Astrocyte (in vitro differentiated cells and primary cell): ENCODE results near the gene PLA2G4A.

ENCODE experiments used
- EZH2 ChIP-seq: IDR thresholded peaks from 2 replicates; pipeline ENCODE4 v1.6.1; 2012; ENCODE audit warnings: mild to moderate bottlenecking, low read length, inconsistent platforms; ENCODE audit not compliant: insufficient read depth
- TF ChIP-seq, protein P1 (sequence below): IDR thresholded peaks from 2 replicates; pipeline ENCODE4 v1.5.1; 2011; ENCODE audit warnings: low read depth, mild to moderate bottlenecking, inconsistent platforms, low read length, moderate library complexity; ENCODE audit not compliant: insufficient read depth

DNA sequence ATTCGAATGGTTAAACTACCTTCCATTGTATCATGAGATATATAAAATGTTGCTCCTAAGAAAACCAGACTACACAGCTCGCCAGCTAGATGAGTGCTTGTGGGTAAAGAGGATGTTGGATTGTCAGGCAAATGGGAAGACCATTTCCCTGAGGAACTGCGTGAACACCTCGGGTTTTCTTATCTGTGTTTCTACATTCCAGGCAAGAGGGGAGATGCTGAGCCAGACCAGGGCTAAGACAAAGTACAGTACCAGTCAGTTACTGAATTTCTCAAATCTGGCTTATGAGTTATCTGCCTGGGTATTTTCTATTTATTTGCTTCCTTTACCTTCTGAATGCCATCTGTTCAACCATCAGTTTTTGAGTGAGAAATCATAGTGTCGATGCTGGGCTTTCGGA is 170.8 kb downstream of the PLA2G4A start:
- TF ChIP-seq, protein P1, sequence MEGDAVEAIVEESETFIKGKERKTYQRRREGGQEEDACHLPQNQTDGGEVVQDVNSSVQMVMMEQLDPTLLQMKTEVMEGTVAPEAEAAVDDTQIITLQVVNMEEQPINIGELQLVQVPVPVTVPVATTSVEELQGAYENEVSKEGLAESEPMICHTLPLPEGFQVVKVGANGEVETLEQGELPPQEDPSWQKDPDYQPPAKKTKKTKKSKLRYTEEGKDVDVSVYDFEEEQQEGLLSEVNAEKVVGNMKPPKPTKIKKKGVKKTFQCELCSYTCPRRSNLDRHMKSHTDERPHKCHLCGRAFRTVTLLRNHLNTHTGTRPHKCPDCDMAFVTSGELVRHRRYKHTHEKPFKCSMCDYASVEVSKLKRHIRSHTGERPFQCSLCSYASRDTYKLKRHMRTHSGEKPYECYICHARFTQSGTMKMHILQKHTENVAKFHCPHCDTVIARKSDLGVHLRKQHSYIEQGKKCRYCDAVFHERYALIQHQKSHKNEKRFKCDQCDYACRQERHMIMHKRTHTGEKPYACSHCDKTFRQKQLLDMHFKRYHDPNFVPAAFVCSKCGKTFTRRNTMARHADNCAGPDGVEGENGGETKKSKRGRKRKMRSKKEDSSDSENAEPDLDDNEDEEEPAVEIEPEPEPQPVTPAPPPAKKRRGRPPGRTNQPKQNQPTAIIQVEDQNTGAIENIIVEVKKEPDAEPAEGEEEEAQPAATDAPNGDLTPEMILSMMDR: no peak
- no peak for TF ChIP-seq EZH2
